Neutrophil (primary cell): Measurements from ENCODE around the gene YIPF1.
"Not testable (repeated sequence)": the region's sequence is repeated elsewhere in the genome, so short reads cannot be mapped to it uniquely, and the experiment has no call there.

Source experiments
- H3K27ac ChIP-seq: fragments of 200-600 bp; sonication (generic); 2 replicates; pipeline ENCODE4 v1.5.1; 2016; ENCODE audit warnings: mild to moderate bottlenecking, moderate library complexity
- H3K27me3 ChIP-seq: fragments of 200-600 bp; sonication (generic); 2 replicates; pipeline ENCODE4 v1.6.0; 2016; ENCODE audit warnings: mild to moderate bottlenecking
- H3K36me3 ChIP-seq: fragments of 200-600 bp; sonication (generic); 2 replicates; pipeline ENCODE4 v1.5.1; 2017
- H3K4me1 ChIP-seq, 2 experiments: fragments of 200-600 bp in 1 of 2; sonication (generic) in 1 of 2; 1 replicate in 1 of 2; 2 replicates in 1 of 2; pipeline versions ENCODE4 v1.5.1 to v1.6.1; 2013 to 2016; ENCODE audit warnings: low read depth in 1 of 2, low read length in 1 of 2, mild to moderate bottlenecking in 1 of 2, moderate library complexity in 1 of 2; ENCODE audit not compliant: control insufficient read depth in 1 of 2, insufficient read depth in 1 of 2
- H3K4me3 ChIP-seq, 2 experiments: fragments of 200-600 bp in 1 of 2; sonication (generic) in 1 of 2; 1 replicate in 1 of 2; 2 replicates in 1 of 2; pipeline ENCODE4 v1.5.1; 2013 to 2016; ENCODE audit warnings: low read depth in 1 of 2, low read length in 1 of 2, mild to moderate bottlenecking in 1 of 2, moderate library complexity in 1 of 2
- H3K9me3 ChIP-seq: fragments of 200-600 bp; sonication (generic); 2 replicates; pipeline ENCODE4 v1.5.1; 2016
- CTCF ChIP-seq: fragments of 200-600 bp; sonication (generic); IDR thresholded peaks from 2 replicates; pipeline ENCODE4 v1.5.1; 2016; ENCODE audit warnings: antibody characterized with exemption

Gene YIPF1

GRCh38 chr1:53833393-53833792, 56.2 kb downstream of the YIPF1 start:
- TF ChIP-seq CTCF: no peak
- no peak overlapping the region for H3K27ac ChIP-seq
- H3K4me1 ChIP-seq: peaks cover 11 to 14% of the 10 kb centered on the region in 2 experiments
- H3K4me3 ChIP-seq: no peak overlapping the region
- H3K9me3 ChIP-seq: no peaks in the 10 kb centered on the region
- H3K36me3 ChIP-seq: peaks cover 3% of the 10 kb centered on the region
- H3K27me3 ChIP-seq: no peaks in the 10 kb centered on the region

GRCh38 chr1:53826367-53826766, 63.2 kb downstream of the YIPF1 start:
- TF ChIP-seq CTCF: no peak
- peaks cover 12% of the 10 kb centered on the region for H3K36me3 ChIP-seq
- no peak overlapping the region for H3K4me3 ChIP-seq
- H3K4me1 ChIP-seq: peaks cover 0 to 5% of the 10 kb centered on the region in 2 experiments
- no peak overlapping the region for H3K27ac ChIP-seq
- H3K27me3 ChIP-seq: no peaks in the 10 kb centered on the region
- no peaks in the 10 kb centered on the region for H3K9me3 ChIP-seq

- H3K4me1 ChIP-seq: peaks cover 0 to 5% of the 10 kb centered on the region in 2 experiments
- no peak overlapping the region for H3K27ac ChIP-seq
- H3K4me3 ChIP-seq: no peak overlapping the region
- peaks cover 12% of the 10 kb centered on the region for H3K36me3 ChIP-seq
- no peaks in the 10 kb centered on the region for H3K27me3 ChIP-seq
- TF ChIP-seq CTCF: no peak
- no peaks in the 10 kb centered on the region for H3K9me3 ChIP-seq
Measured at GRCh38 chr1:53825306-53825705, 64.3 kb downstream of the YIPF1 start.

- peaks cover 16% of the 10 kb centered on the region for H3K36me3 ChIP-seq
- H3K27me3 ChIP-seq: no peaks in the 10 kb centered on the region
- H3K4me1 ChIP-seq: peaks cover 0 to 5% of the 10 kb centered on the region in 2 experiments
- no peak overlapping the region for H3K4me3 ChIP-seq
- H3K27ac ChIP-seq: no peak overlapping the region
- no peak for TF ChIP-seq CTCF
- H3K9me3 ChIP-seq: no peaks in the 10 kb centered on the region
Measured at GRCh38 chr1:53822931-53823330, 66.7 kb downstream of the YIPF1 start.

- H3K36me3 ChIP-seq: peaks cover 22% of the 10 kb centered on the region
- peaks cover 0 to 5% of the 10 kb centered on the region in 2 experiments for H3K4me1 ChIP-seq
- no peak overlapping the region for H3K4me3 ChIP-seq
- no peak overlapping the region for H3K27ac ChIP-seq
- H3K9me3 ChIP-seq: no peaks in the 10 kb centered on the region
- TF ChIP-seq CTCF: no peak
- H3K27me3 ChIP-seq: no peaks in the 10 kb centered on the region
Measured at GRCh38 chr1:53821380-53821779, 68.2 kb downstream of the YIPF1 start.

- TF ChIP-seq CTCF: no peak
- H3K36me3 ChIP-seq: peaks cover 14% of the 10 kb centered on the region
- H3K4me3 ChIP-seq: no peak overlapping the region
- H3K9me3 ChIP-seq: no peaks in the 10 kb centered on the region
- H3K27ac ChIP-seq: no peak overlapping the region
- H3K4me1 ChIP-seq: peaks cover 0 to 5% of the 10 kb centered on the region in 2 experiments
- no peaks in the 10 kb centered on the region for H3K27me3 ChIP-seq
Measured at GRCh38 chr1:53819387-53819786, 70.2 kb downstream of the YIPF1 start.

GRCh38 chr1:53816584-53816983, 73.0 kb downstream of the YIPF1 start:
- H3K4me1 ChIP-seq, H3K27me3 ChIP-seq, H3K27ac ChIP-seq, H3K9me3 ChIP-seq, H3K4me3 ChIP-seq: not testable (repeated sequence)
- H3K36me3 ChIP-seq: peaks cover 13% of the 10 kb centered on the region

GRCh38 chr1:53815484-53815883, 74.1 kb downstream of the YIPF1 start:
- peaks cover 13% of the 10 kb centered on the region for H3K36me3 ChIP-seq
- not testable (repeated sequence) for H3K4me3 ChIP-seq, H3K9me3 ChIP-seq, H3K4me1 ChIP-seq, H3K27me3 ChIP-seq, H3K27ac ChIP-seq
